Smooth muscle cell (in vitro differentiated cells): Measurements from ENCODE around the gene ENTPD2. TPM values are rescaled to one million over a fixed set of nuclear protein-coding genes. Genes with fewer than 3 reads are reported as not detected.

ENCODE experiments used
- DNase-seq: peaks from one replicate; lab custom pipeline; 2025; ENCODE audit not compliant: unreplicated experiment; lab: John Stamatoyannopoulos, UW
- H2AFZ ChIP-seq: fragments of 200-600 bp; sonication (generic); 2 replicates; pipeline ENCODE4 v1.6.0; 2016; ENCODE audit warnings: antibody characterized with exemption, low read depth, mild to moderate bottlenecking
- H3F3A ChIP-seq: fragments of 200-600 bp; sonication (generic); 2 replicates; pipeline ENCODE4 v1.6.0; 2017; ENCODE audit warnings: antibody characterized with exemption, low read depth
- H3K27ac ChIP-seq: fragments of 200-600 bp; sonication (generic); 2 replicates; pipeline ENCODE4 v1.5.1; 2016; ENCODE audit warnings: low read depth, mild to moderate bottlenecking
- H3K27me3 ChIP-seq: fragments of 200-600 bp; sonication (generic); 2 replicates; pipeline ENCODE4 v1.6.1; 2016; ENCODE audit warnings: low read depth, mild to moderate bottlenecking
- H3K36me3 ChIP-seq: fragments of 200-600 bp; sonication (generic); 2 replicates; pipeline ENCODE4 v1.5.1; 2016; ENCODE audit warnings: low read depth
- H3K4me1 ChIP-seq: fragments of 200-600 bp; sonication (generic); 2 replicates; pipeline ENCODE4 v1.5.1; 2016; ENCODE audit warnings: low read depth
- H3K4me2 ChIP-seq: fragments of 200-600 bp; sonication (generic); 2 replicates; pipeline ENCODE4 v1.6.0; 2016; ENCODE audit warnings: mild to moderate bottlenecking
- H3K4me3 ChIP-seq: fragments of 200-600 bp; sonication (generic); 2 replicates; pipeline ENCODE4 v1.5.1; 2016; ENCODE audit warnings: mild to moderate bottlenecking
- H3K79me2 ChIP-seq: fragments of 200-600 bp; sonication (generic); 2 replicates; pipeline ENCODE4 v1.6.0; 2016; ENCODE audit warnings: low read depth, mild to moderate bottlenecking
- H3K9ac ChIP-seq: fragments of 200-600 bp; sonication (generic); 2 replicates; pipeline ENCODE4 v1.6.0; 2016; ENCODE audit warnings: low read depth
- H3K9me3 ChIP-seq: fragments of 200-600 bp; sonication (generic); replicated peaks from 2 replicates; pipeline ENCODE4 v1.5.1; 2016; ENCODE audit warnings: low read depth
- H4K20me1 ChIP-seq: fragments of 200-600 bp; sonication (generic); 2 replicates; pipeline ENCODE4 v1.6.0; 2016; ENCODE audit warnings: low read depth
- WGBS: methylation state at CpG from one replicate; pipeline ENCODE4 v1.1.7; 2016; ENCODE audit warnings: low lambda C conversion rate; 5-methylcytosine and 5-hydroxymethylcytosine counted together
- polyA plus RNA-seq: library from polyadenylated mRNA; unstranded; fragments of >200 nt; fragmentation: Nextera tagmentation; extraction: Ambion mirVana; gene quantifications from 2 replicates; pipeline ENCODE4 v1.2.1, GENCODE V29; 2016
- total RNA-seq: library from RNA; depleted of rRNA; stranded (reverse); fragments of >200 nt; gene quantifications from 2 replicates; pipeline ENCODE4 v1.2.3, GENCODE V29; 2014
- TF ChIP-seq, protein P1 (sequence below): fragments of 200-600 bp; sonication (generic); IDR thresholded peaks from 2 replicates; pipeline ENCODE4 v1.5.1; 2017; ENCODE audit warnings: borderline replicate concordance, mild to moderate bottlenecking, antibody characterized with exemption; ENCODE audit not compliant: insufficient read depth, poor library complexity, severe bottlenecking

The ENTPD2 gene
- total and polyA plus RNA-seq, 2 experiments from 2014 or later = 0.30 TPM; not detected in 1

DNA sequence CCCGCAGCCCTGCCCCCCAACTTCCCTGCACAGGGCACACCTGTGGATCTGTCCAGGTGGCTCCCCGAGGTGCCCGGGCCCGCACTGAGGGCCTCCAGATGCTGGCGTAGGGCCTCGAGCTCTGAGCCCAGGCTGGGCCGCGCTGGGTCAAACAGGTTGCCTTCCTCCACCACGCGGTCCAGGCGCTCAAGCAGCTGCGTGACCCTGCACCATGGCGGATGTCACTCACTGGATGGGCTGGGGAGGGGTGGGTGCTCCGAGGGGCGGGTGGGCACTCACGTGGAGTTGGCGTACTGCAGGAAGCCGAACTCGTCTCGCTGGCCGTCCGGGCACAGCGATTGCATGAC lies 31.2 kb downstream of the ENTPD2 start:
- H3K9me3 ChIP-seq = no peaks in the 10 kb centered on the region
- H4K20me1 ChIP-seq = peaks cover 5% of the 10 kb centered on the region
- H3K4me2 ChIP-seq = no peak overlapping the region
- H3K27ac ChIP-seq = no peak overlapping the region
- WGBS = 94% methylated on average over 18 of the region's 23 CpGs
- H3K4me3 ChIP-seq = no peak overlapping the region
- no peaks in the 10 kb centered on the region for H3F3A ChIP-seq
- no peaks in the 10 kb centered on the region for H3K36me3 ChIP-seq
- H3K79me2 ChIP-seq = no peaks in the 10 kb centered on the region
- TF ChIP-seq, protein P1, sequence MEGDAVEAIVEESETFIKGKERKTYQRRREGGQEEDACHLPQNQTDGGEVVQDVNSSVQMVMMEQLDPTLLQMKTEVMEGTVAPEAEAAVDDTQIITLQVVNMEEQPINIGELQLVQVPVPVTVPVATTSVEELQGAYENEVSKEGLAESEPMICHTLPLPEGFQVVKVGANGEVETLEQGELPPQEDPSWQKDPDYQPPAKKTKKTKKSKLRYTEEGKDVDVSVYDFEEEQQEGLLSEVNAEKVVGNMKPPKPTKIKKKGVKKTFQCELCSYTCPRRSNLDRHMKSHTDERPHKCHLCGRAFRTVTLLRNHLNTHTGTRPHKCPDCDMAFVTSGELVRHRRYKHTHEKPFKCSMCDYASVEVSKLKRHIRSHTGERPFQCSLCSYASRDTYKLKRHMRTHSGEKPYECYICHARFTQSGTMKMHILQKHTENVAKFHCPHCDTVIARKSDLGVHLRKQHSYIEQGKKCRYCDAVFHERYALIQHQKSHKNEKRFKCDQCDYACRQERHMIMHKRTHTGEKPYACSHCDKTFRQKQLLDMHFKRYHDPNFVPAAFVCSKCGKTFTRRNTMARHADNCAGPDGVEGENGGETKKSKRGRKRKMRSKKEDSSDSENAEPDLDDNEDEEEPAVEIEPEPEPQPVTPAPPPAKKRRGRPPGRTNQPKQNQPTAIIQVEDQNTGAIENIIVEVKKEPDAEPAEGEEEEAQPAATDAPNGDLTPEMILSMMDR = no peak
- DNase-seq = no peak
- no peaks in the 10 kb centered on the region for H3K27me3 ChIP-seq
- no peak overlapping the region for H3K9ac ChIP-seq
- peaks cover 5% of the 10 kb centered on the region for H3K4me1 ChIP-seq
- H2AFZ ChIP-seq = no peak overlapping the region

DNA sequence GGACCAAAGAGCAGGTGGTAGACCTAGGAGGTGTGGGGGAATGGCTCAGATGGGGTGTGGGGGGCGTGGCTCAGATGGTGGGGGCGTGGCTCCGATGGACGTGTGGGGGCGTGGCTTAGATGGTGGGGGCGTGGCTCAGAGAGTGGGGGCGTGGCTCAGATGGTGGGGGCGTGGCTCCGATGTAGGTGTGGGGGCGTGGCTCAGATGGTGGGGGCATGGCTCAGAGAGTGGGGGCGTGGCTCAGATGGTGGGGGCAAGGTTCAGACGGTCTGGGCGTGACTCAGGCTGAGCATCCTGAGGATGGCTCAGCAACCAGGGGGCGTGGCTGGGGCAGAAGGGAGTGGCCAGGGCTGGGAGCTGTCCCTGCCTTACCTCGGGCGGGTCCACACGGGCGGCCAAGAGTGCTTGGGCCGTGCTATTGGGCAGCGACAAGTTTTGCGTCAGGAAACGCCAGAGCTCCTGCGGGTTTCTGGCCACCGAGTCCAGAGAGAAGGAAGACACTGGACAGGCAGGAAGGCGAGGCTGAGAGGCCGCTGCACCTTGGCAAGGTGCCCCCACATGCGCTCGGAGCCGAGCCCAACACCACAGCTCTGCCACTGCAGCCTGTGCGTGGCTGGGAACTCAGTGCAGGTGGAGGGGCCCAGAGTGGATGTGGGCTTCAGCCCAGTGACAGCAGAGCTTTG lies 31.7 kb downstream of the ENTPD2 start:
- Histone ChIP-seq H3F3A (no peaks in the 10 kb centered on the region), H3K9me3 (no peaks in the 10 kb centered on the region), H3K27me3 (no peaks in the 10 kb centered on the region), H3K4me3 (no peak overlapping the region), H3K27ac (no peak overlapping the region), H3K4me2 (no peak overlapping the region), H3K36me3 (no peaks in the 10 kb centered on the region), H4K20me1 (peaks cover 5% of the 10 kb centered on the region), H3K4me1 (peaks cover under 1% of the 10 kb centered on the region), H3K9ac (no peak overlapping the region), H3K79me2 (no peaks in the 10 kb centered on the region), H2AFZ (no peak overlapping the region)
- TF ChIP-seq, protein P1 = no peak
- WGBS = 70% methylated on average over 10 of the region's 30 CpGs
- no peak for DNase-seq

DNA sequence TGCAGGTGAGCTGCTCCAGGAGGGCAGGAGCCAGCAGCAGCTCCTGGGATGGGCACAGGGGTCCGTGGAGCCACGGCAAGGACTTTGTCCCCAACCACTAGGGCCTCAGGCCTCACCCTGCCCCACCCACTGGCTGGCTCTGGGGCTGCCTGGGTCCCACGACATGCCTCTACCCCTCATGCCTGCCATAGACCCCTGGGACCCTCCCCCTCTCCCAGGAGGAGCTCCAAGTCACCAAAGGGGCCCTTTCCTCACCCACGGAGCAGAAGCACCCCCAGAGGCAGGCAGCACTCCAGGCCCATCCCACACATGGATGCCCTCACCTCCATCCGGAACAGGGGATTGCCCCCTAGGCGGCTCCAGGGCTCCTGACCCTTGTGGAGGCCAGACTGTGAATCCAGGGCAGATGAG lies 32.3 kb downstream of the ENTPD2 start:
- Histone ChIP-seq H3K27ac (no peak overlapping the region), H3F3A (no peaks in the 10 kb centered on the region), H3K9me3 (no peaks in the 10 kb centered on the region), H3K4me3 (no peak overlapping the region), H3K9ac (no peak overlapping the region), H3K4me1 (no peaks in the 10 kb centered on the region), H3K27me3 (no peaks in the 10 kb centered on the region), H2AFZ (no peak overlapping the region), H3K79me2 (no peaks in the 10 kb centered on the region), H3K4me2 (no peak overlapping the region), H4K20me1 (peaks cover 5% of the 10 kb centered on the region), H3K36me3 (no peaks in the 10 kb centered on the region)
- WGBS = 94% methylated on average over 6 of the region's 6 CpGs
- no peak for DNase-seq
- TF ChIP-seq, protein P1 = no peak
